HG02763 (cell line): Measurements from ENCODE around the gene CGN.

Source experiments
- ATAC-seq: cut with Tn5 transposase; IDR thresholded peaks from one replicate; pipeline ENCODE4 v1.9.1; 2021; ENCODE audit warnings: mild to moderate bottlenecking, moderate library complexity; ENCODE audit not compliant: unreplicated experiment

The CGN gene

GRCh38 chr1:151510957-151511635 lies at the start of gene CGN:
CGN (plus strand) TSS chr1:151511387; CDS start chr1:151518520, 7,133 bp downstream.
- ATAC-seq, result peak; percentile 90

- ATAC-seq, result no peak
Measured at GRCh38 chr1:151461694-151462093, 49.5 kb upstream of the CGN start.

- ATAC-seq, result no peak
Measured at GRCh38 chr1:151465026-151465425, 46.2 kb upstream of the CGN start.

- no peak for ATAC-seq
Measured at GRCh38 chr1:151472856-151473731, 38.1 kb upstream of the CGN start.

- no peak for ATAC-seq
Measured at GRCh38 chr1:151474745-151475144, 36.4 kb upstream of the CGN start.

GRCh38 chr1:151475175-151475574 lies 36.0 kb upstream of the CGN start:
- ATAC-seq, result no peak

GRCh38 chr1:151476083-151476482 lies 35.1 kb upstream of the CGN start:
- no peak for ATAC-seq

GRCh38 chr1:151477066-151477465 lies 34.1 kb upstream of the CGN start:
- ATAC-seq, result no peak

- no peak for ATAC-seq
Measured at GRCh38 chr1:151478140-151478812, 32.9 kb upstream of the CGN start.

- no peak for ATAC-seq
Measured at GRCh38 chr1:151478923-151479322, 32.3 kb upstream of the CGN start.

GRCh38 chr1:151479462-151479861 lies 31.7 kb upstream of the CGN start:
- ATAC-seq, result no peak

- ATAC-seq, result no peak
Measured at GRCh38 chr1:151482017-151482416, 29.2 kb upstream of the CGN start.

GRCh38 chr1:151485685-151486255 lies 25.4 kb upstream of the CGN start:
- no peak for ATAC-seq

GRCh38 chr1:151486557-151486956 lies 24.6 kb upstream of the CGN start:
- ATAC-seq, result no peak

- ATAC-seq, result no peak
Measured at GRCh38 chr1:151491641-151492040, 19.5 kb upstream of the CGN start.

GRCh38 chr1:151492120-151492519 lies 19.1 kb upstream of the CGN start:
- no peak for ATAC-seq

- ATAC-seq, result no peak
Measured at GRCh38 chr1:151493042-151493441, 18.1 kb upstream of the CGN start.

- ATAC-seq, result no peak
Measured at GRCh38 chr1:151494741-151495281, 16.4 kb upstream of the CGN start.

- ATAC-seq, result no peak
Measured at GRCh38 chr1:151495316-151495715, 15.9 kb upstream of the CGN start.

- no peak for ATAC-seq
Measured at GRCh38 chr1:151499365-151499764, 11.8 kb upstream of the CGN start.

- no peak for ATAC-seq
Measured at GRCh38 chr1:151499930-151500329, 11.3 kb upstream of the CGN start.
